HepG2 (cell line): ENCODE results near the gene USP34. TPM values are rescaled to one million over a fixed set of nuclear protein-coding genes. Genes with fewer than 3 reads are reported as not detected.
A peak's percentile ranks its signal among the peaks of the same experiment; 100 is the strongest.

ENCODE experiments used
- ATAC-seq: fragments of 200-7000 bp; cut with Tn5 transposase; 3 replicates; pipeline ENCODE4 v1.9.1; 2020; ENCODE audit warnings: mild to moderate bottlenecking, moderate library complexity
- BruUV-seq: library from RNA; stranded (reverse); fragments of 400-500 nt; replicated peaks from 2 replicates; lab custom pipeline; 2021; lab: Mats Ljungman, UMichigan
- CTCF ChIA-PET: fragments of 300-600 bp; formaldehyde crosslinking; extraction: SDS; loops from one replicate; lab custom pipeline; 2021; ENCODE audit warnings: low total read pairs, inconsistent platforms, low intra/inter-chr PET ratio; lab: Yijun Ruan, JAX
- POLR2A ChIA-PET: fragments of 350-600 bp; sonication (Branson Sonifier 250); formaldehyde crosslinking; loops from one replicate; lab custom pipeline; 2020; ENCODE audit warnings: antibody characterized with exemption, inconsistent platforms; lab: Yijun Ruan, JAX
- DNase-seq: peaks from one replicate; pipeline ENCODE4 v3.0.0-alpha.2; 2015; ENCODE audit warnings: low spot score
- FAIRE-seq: peaks from 3 replicates; lab custom pipeline; 2011; peaks lifted over from hg19 to GRCh38; lab: Jason Lieb, UNC
- H2AFZ ChIP-seq: one replicate; pipeline ENCODE4 v1.6.1; 2011; ENCODE audit warnings: low read length, inconsistent platforms
- H3K27ac ChIP-seq: fragments of 300-600 bp; 3 replicates; pipeline ENCODE4 v1.8.0; 2011; ENCODE audit warnings: mixed run types, mild to moderate bottlenecking, mixed read lengths, low read length, inconsistent platforms; ENCODE audit not compliant: insufficient read depth; ENCODE audit errors: extremely low read length
- H3K27me3 ChIP-seq, 2 experiments: fragments of 200-600 bp in 1 of 2; 2 replicates in 1 of 2; 3 replicates in 1 of 2; pipeline versions ENCODE4 v1.6.0 to v1.8.0; 2011; ENCODE audit warnings: low read length in 2 of 2, mild to moderate bottlenecking in 2 of 2, moderate library complexity in 2 of 2, inconsistent platforms in 1 of 2; ENCODE audit not compliant: insufficient read depth in 2 of 2, control insufficient read depth in 1 of 2
- H3K36me3 ChIP-seq, 2 experiments: fragments of 200-600 bp in 1 of 2; replicated peaks in 1 of 2; 2 replicates in 1 of 2; 3 replicates in 1 of 2; pipeline versions ENCODE4 v1.5.1 to v1.8.0; 2011; ENCODE audit warnings: low read length in 2 of 2, inconsistent platforms in 1 of 2; ENCODE audit not compliant: insufficient read depth in 2 of 2, control insufficient read depth in 1 of 2
- H3K4me1 ChIP-seq: 2 replicates; pipeline ENCODE4 v1.5.1; 2012; ENCODE audit warnings: low read length, inconsistent platforms; ENCODE audit not compliant: insufficient read depth
- H3K4me2 ChIP-seq: 2 replicates; pipeline ENCODE4 v1.6.0; 2011; ENCODE audit warnings: low read depth, low read length, inconsistent platforms
- H3K4me3 ChIP-seq, 3 experiments: fragments of 200-600 bp in 1 of 3; sonication (generic), shearing (Covaris generic) in 1 of 3; replicated peaks in 1 of 3; 2 replicates each; pipeline ENCODE4 v1.5.1; 2011 to 2016; ENCODE audit warnings: low read length in 3 of 3, inconsistent platforms in 2 of 3, low read depth in 2 of 3, mild to moderate bottlenecking in 2 of 3, control low read depth in 1 of 3, mixed read lengths in 1 of 3; ENCODE audit not compliant: insufficient read depth in 1 of 3
- H3K79me2 ChIP-seq: one replicate; pipeline ENCODE4 v1.6.1; 2011; ENCODE audit warnings: low read length, inconsistent platforms; ENCODE audit not compliant: insufficient read depth
- H3K9ac ChIP-seq: 2 replicates; pipeline ENCODE4 v1.6.0; 2011; ENCODE audit warnings: mild to moderate bottlenecking, low read depth, low read length, inconsistent platforms; ENCODE audit not compliant: insufficient read depth
- H3K9me3 ChIP-seq: 2 replicates; pipeline ENCODE4 v1.5.1; 2012; ENCODE audit warnings: mild to moderate bottlenecking, low read length
- H4K20me1 ChIP-seq: 2 replicates; pipeline ENCODE4 v1.6.0; 2011; ENCODE audit warnings: inconsistent platforms, mild to moderate bottlenecking, low read length, moderate library complexity; ENCODE audit not compliant: insufficient read depth
- ATF5 ChIP-seq: sonication (generic); formaldehyde crosslinking; IDR thresholded peaks from 2 replicates; pipeline ENCODE4 v1.4.0; 2020; ENCODE audit warnings: mild to moderate bottlenecking, low read depth, missing genetic modification reagents
- CAMTA2 ChIP-seq: sonication (generic); formaldehyde crosslinking; IDR thresholded peaks from 2 replicates; pipeline ENCODE4 v1.4.0; 2020; ENCODE audit warnings: mild to moderate bottlenecking, missing genetic modification reagents, borderline replicate concordance
- DPF2 ChIP-seq: sonication (generic); formaldehyde crosslinking; IDR thresholded peaks from 2 replicates; pipeline ENCODE4 v1.4.0; 2020; ENCODE audit warnings: mild to moderate bottlenecking, low read depth, missing genetic modification reagents, borderline replicate concordance
- HDAC6 ChIP-seq: fragments of 200-600 bp; sonication (generic); IDR thresholded peaks from 2 replicates; pipeline ENCODE4 v1.7.0; 2017; ENCODE audit warnings: mild to moderate bottlenecking, antibody characterized with exemption, low read length, low read depth
- MBD4 ChIP-seq: IDR thresholded peaks from 2 replicates; pipeline ENCODE4 v1.6.1; 2012; ENCODE audit warnings: low read length, inconsistent platforms, borderline replicate concordance
- MED13 ChIP-seq: sonication (generic); formaldehyde crosslinking; IDR thresholded peaks from 2 replicates; pipeline ENCODE4 v1.5.0; 2020; ENCODE audit warnings: missing genetic modification reagents
- MED8 ChIP-seq: sonication (generic); formaldehyde crosslinking; IDR thresholded peaks from 2 replicates; pipeline ENCODE4 v1.8.1; 2023; ENCODE audit warnings: mild to moderate bottlenecking, missing genetic modification reagents; ENCODE audit not compliant: insufficient replicate concordance
- MTF2 ChIP-seq: sonication (generic); formaldehyde crosslinking; IDR thresholded peaks from 2 replicates; pipeline ENCODE4 v1.5.0; 2020; ENCODE audit warnings: missing genetic modification reagents, borderline replicate concordance
- NRL ChIP-seq: sonication (generic); formaldehyde crosslinking; IDR thresholded peaks from 2 replicates; pipeline ENCODE4 v1.5.0; 2020; ENCODE audit warnings: missing genetic modification reagents, mild to moderate bottlenecking, moderate library complexity, borderline replicate concordance
- POLR2A ChIP-seq, 2 experiments: IDR thresholded peaks; 2 replicates each; pipeline ENCODE4 v1.6.1; 2011; ENCODE audit warnings: low read depth in 2 of 2, low read length in 2 of 2, mild to moderate bottlenecking in 1 of 2, moderate library complexity in 1 of 2; ENCODE audit not compliant: insufficient read depth in 1 of 2
- SALL1 ChIP-seq: sonication (generic); formaldehyde crosslinking; IDR thresholded peaks from 2 replicates; pipeline ENCODE4 v1.8.0; 2022; ENCODE audit warnings: mild to moderate bottlenecking, missing genetic modification reagents
- ZBTB38 ChIP-seq: sonication (generic); formaldehyde crosslinking; IDR thresholded peaks from 2 replicates; pipeline ENCODE4 v1.5.1; 2020; ENCODE audit warnings: mild to moderate bottlenecking, missing genetic modification reagents
- ZNF3 ChIP-seq: IDR thresholded peaks from 2 replicates; pipeline ENCODE4 v1.7.0; 2017; ENCODE audit warnings: inconsistent platforms
- ZNF446 ChIP-seq: sonication (generic); formaldehyde crosslinking; IDR thresholded peaks from 2 replicates; pipeline ENCODE4 v1.5.0; 2020; ENCODE audit warnings: mild to moderate bottlenecking, missing genetic modification reagents
- ZNF790 ChIP-seq: sonication (generic); formaldehyde crosslinking; IDR thresholded peaks from 2 replicates; pipeline ENCODE4 v1.8.0; 2022; ENCODE audit warnings: missing genetic modification reagents, mild to moderate bottlenecking, borderline replicate concordance
- ZSCAN30 ChIP-seq: sonication (generic); formaldehyde crosslinking; IDR thresholded peaks from 2 replicates; pipeline ENCODE4 v1.5.0; 2020; ENCODE audit warnings: mild to moderate bottlenecking, missing genetic modification reagents
- WGBS: methylation state at CpG from one replicate; pipeline ENCODE4 v1.1.6; 2017; ENCODE audit warnings: low lambda C conversion rate; 5-methylcytosine and 5-hydroxymethylcytosine counted together
- in situ Hi-C: cut with HindIII; loops from 2 replicates; pipeline ENCODE4 v1.10.0; 2017; ENCODE audit warnings: low pct_unique_long_range_greater_than_20kb; ENCODE audit not compliant: extremely low pct_ligation_motif_present
- intact Hi-C: fragments of 100-400 bp; cut with micrococcal nuclease; formaldehyde crosslinking; loops from one replicate; pipeline ENCODE4 v1.10.0; 2022; ENCODE audit not compliant: unreplicated experiment
- polyA plus RNA-seq, 8 experiments: library from polyadenylated mRNA; depleted of rRNA in 3 of 8; stranded (reverse) in 7 of 8; unstranded in 1 of 8; fragments of >200 nt; fragmentation: Illumina TruSeq in 4 of 8; extraction: Trizol in 4 of 8; gene quantifications; 2 replicates each; pipeline versions ENCODE4 v1.2.1 to v1.2.3, GENCODE V29; 2011 to 2016; ENCODE audit warnings: low read depth in 4 of 8, missing spikeins in 1 of 8, mixed read lengths in 1 of 8; ENCODE audit not compliant: insufficient read depth in 1 of 8
- total RNA-seq, 5 experiments: library from RNA; depleted of rRNA; stranded (reverse); fragments of >200 nt; fragmentation: Illumina TruSeq; extraction: Trizol; gene quantifications; 2 replicates each; pipeline ENCODE4 v1.2.3, GENCODE V29; 2016; ENCODE audit warnings: low read depth in 1 of 5

The USP34 gene
- total and polyA plus RNA-seq, 2 of the 13 experiments (the other 11 are each of a cell fraction or from before 2014, with no cell fraction given): 99.2 to 100 TPM

GRCh38 chr2:61181382-61182058 lies 289.4 kb downstream of the USP34 start:
- Histone ChIP-seq H3K4me3 (no peak overlapping the region; a peak in 1 of 6 replicates), H3K79me2 (peaks cover 61% of the 10 kb centered on the region), H3K4me2 (peak overlapping the region; percentile 37), H3K27ac (no peak overlapping the region), H3K9me3 (no peaks in the 10 kb centered on the region), H3K4me1 (peaks cover 62% of the 10 kb centered on the region), H3K27me3 (no peaks in the 10 kb centered on the region), H3K9ac (no peak overlapping the region), H4K20me1 (peaks cover 3% of the 10 kb centered on the region; the same call in 1 of the 2 replicates), H3K36me3 (peaks cover 31 to 67% of the 10 kb centered on the region in 2 experiments), H2AFZ (no peak overlapping the region)
- ChIA-PET CTCF (no interaction called here), POLR2A (interaction anchor here (1.1 kb wide), 1 partner anchor 37 kb away, joined by 5 read pairs; no protein-coding TSS in a partner anchor)
- intact Hi-C loops (no loop called here), in situ Hi-C loops (no loop called here)
- 92% methylated on average over 10 of the region's 10 CpGs for WGBS
- no peak for TF ChIP-seq MTF2
- TF ChIP-seq POLR2A (IDR thresholded peaks at IDR 0.05; ENCODE audit: insufficient read depth in 1 of 2, low read depth in 2 of 2, low read length in 2 of 2): peak in 1 of 2 experiments; percentile 17; a peak in 1 of 4 replicates
- TF ChIP-seq ZNF3 (CRISPR knock-in tag): no peak
- TF ChIP-seq ZBTB38 (CRISPR knock-in tag): 0 out of 2 replicates have a peak, but pooled peaks have one; percentile 36
- DNase-seq (no peak), FAIRE-seq (no peak), ATAC-seq (no peak)
- no TSS peak for BruUV-seq

- no peaks in the 10 kb centered on the region for H3K9me3 ChIP-seq
- intact Hi-C loops: no loop called here
- H2AFZ ChIP-seq: no peak overlapping the region
- 94% methylated on average over 6 of the region's 6 CpGs for WGBS
- DNase-seq (no peak), ATAC-seq (no peak), FAIRE-seq (no peak)
- H3K27ac ChIP-seq: peak overlapping the region; percentile 9
- no peaks in the 10 kb centered on the region for H3K27me3 ChIP-seq
- ChIA-PET POLR2A (no interaction called here), CTCF (no interaction called here)
- H3K9ac ChIP-seq: peak overlapping the region; percentile 39; the same call in 1 of the 2 replicates
- peaks cover 61% of the 10 kb centered on the region for H3K79me2 ChIP-seq
- peaks cover 70% of the 10 kb centered on the region for H3K4me1 ChIP-seq
- peak overlapping the region; percentile 85 for H3K4me2 ChIP-seq
- H3K36me3 ChIP-seq: peaks cover 31 to 59% of the 10 kb centered on the region in 2 experiments
- H4K20me1 ChIP-seq: peaks cover 3% of the 10 kb centered on the region; the same call in 1 of the 2 replicates
- in situ Hi-C loops: no loop called here
- H3K4me3 ChIP-seq: 0 out of 6 replicates have a peak overlapping the region, but pooled peaks of 1 of the 3 experiments have one; percentile 23
- BruUV-seq: no TSS peak
- TF ChIP-seq HDAC6 (no peak), MBD4 (no peak), ZNF790 (CRISPR knock-in tag) (no peak), SALL1 (CRISPR knock-in tag) (0 out of 2 replicates have a peak, but pooled peaks have one; percentile 5), NRL (CRISPR knock-in tag) (peak; percentile 1; the same call in 1 of the 2 replicates), MED13 (CRISPR knock-in tag) (no peak), DPF2 (no peak), CAMTA2 (0 out of 2 replicates have a peak, but pooled peaks have one; percentile 36), ZNF446 (CRISPR knock-in tag) (no peak), ZSCAN30 (CRISPR knock-in tag) (no peak), ATF5 (CRISPR knock-in tag) (no peak), MED8 (CRISPR knock-in tag) (no peak)
Observed at GRCh38 chr2:61180686-61181085, 290.2 kb downstream of the USP34 start.
